HG02943 (cell line): Measurements from ENCODE around the gene SEL1L.
"Not testable (repeated sequence)": the region's sequence is repeated elsewhere in the genome, so short reads cannot be mapped to it uniquely, and the experiment has no call there.

Experiments used
- ATAC-seq: cut with Tn5 transposase; IDR thresholded peaks from one replicate; pipeline ENCODE4 v1.9.1; 2021; ENCODE audit warnings: mild to moderate bottlenecking, low read depth, moderate library complexity; ENCODE audit not compliant: unreplicated experiment

SEL1L gene

GRCh38 chr14:81533212-81533535 lies 479 bp downstream of the SEL1L start:
- ATAC-seq = no peak

- ATAC-seq = no peak
These were observed 4.3 kb downstream of the SEL1L start for GRCh38 chr14:81529391-81529790.

GRCh38 chr14:81525129-81525528 lies 8.5 kb downstream of the SEL1L start:
- no peak for ATAC-seq

GRCh38 chr14:81523616-81524015 lies 10.0 kb downstream of the SEL1L start:
- ATAC-seq = no peak

DNA sequence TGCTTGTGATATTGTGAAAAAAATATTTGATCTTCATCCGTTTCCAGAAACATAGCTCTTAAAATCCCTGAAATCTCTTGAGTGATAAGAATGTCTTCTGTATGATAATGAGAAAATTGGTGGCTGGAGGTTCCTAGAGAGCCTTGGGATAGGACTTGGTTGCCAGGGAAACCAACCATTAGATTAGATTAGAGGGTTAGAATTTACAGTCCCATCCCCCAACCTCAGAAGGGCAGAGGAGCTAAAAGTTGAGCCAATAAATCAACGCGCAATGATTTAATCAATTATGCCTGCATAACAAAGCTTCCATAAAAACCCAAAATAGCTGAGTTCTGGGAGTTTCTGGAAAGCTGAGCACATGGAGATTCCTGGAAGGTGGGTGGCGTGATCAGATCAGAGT lies 10.6 kb downstream of the SEL1L start:
- no peak for ATAC-seq

DNA sequence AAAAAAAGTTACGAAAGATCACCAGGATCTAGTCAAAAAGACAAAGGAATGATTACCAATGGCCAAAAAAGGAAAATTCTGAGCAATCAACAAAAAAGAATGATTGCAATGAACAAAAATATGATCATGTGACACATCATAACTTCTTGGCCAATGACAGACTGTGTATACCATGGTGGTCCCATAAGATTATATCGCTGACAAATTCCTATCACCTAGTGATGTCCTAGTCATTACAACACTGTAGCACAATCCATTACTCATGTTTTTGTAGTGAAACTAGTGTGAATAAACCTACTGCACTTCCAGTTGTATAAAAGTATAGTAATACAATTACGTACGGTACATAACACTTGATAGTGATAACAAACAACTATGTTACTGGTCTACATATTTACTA lies 12.3 kb downstream of the SEL1L start:
- no peak for ATAC-seq

- peak; percentile 72 for ATAC-seq
These were observed 14.2 kb downstream of the SEL1L start for GRCh38 chr14:81519200-81520011.

DNA sequence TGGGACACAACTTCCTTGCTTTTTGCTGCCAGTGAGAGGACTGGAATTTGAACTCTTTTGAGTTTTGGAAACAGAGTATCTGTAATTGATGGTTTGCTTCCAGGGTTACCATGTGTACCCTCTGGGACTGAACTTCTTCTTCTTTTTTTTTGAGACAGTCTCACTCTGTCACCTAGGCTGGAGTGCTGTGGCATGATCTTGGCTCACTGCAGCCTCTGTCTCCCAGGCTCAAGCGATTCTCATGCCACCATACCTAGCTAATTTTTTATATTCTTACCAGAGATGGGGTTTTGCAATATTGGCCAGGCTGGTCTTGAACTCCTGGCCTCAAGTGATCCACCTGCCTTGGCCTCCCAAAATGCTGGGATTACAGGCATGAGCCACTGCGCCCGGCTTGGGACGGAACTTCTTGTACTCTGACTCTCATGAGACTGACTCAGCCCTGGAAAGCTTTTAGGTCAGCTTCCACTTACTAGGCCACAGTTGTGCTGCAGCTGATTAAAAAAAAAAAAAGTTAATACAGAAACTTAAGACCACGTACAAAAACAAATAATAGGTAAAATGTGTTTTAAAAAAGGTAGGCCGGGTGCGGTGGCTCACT lies 15.8 kb downstream of the SEL1L start:
- ATAC-seq = no peak

GRCh38 chr14:81516986-81517797 lies 16.5 kb downstream of the SEL1L start:
- ATAC-seq = no peak

GRCh38 chr14:81515927-81516326 lies 17.7 kb downstream of the SEL1L start:
- not testable (repeated sequence) for ATAC-seq

DNA sequence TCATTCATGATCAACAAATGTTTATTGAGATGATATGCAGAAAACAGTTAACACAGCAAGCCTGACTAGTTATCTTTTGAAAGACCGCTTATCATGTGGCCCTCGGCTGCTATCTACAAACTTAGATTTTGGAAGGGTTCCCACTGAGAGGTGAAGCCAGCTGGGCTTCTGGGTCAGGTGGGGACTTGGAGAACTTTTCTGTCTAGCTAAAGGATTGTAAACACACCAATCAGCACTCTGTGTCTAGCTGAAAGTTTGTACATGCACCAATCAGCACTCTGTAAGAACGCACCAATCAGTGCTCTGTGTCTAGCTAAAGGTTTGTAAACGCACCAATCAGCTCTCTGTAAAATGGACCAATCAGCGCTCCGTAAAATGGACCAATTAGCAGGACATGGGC lies 20.8 kb downstream of the SEL1L start:
- ATAC-seq = not testable (repeated sequence)

DNA sequence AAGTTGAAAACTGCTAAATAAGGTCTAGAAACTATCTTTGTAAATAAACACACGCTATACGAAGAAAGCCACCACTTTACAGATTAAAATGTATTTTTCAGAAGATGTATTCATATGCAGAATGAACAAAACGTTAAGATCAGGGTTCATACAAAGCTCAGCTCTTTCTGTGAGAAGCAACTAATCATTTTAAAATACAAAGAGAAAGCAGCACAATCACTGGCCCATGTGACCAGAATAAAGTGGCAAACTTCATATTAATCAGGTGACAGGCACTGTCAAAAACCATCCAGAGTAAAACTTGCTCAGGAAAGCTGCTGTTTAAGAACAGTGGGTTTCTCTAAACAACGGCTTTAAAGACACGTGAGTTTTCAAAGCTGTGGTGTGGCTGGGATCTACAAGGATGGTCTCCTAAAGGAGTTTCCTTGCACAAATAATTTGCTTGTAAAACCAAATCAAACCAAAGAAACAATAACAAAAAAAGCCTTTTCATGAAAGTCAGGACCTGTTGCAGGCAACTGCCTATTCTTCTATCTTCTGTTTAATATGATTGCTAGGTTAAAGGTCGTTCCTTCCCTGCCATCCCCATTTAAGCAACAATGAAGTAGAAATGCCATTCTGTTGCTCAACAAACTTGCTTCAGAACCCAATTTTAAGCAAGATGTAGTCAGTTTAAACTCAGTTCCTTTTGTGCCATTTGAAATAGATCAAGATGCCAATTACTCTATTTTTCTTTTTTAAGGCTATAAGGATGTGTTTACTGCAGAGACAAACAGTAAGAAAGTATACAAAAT lies 22.3 kb downstream of the SEL1L start:
- no peak for ATAC-seq

GRCh38 chr14:81509838-81510452 lies 23.7 kb downstream of the SEL1L start:
- no peak for ATAC-seq

DNA sequence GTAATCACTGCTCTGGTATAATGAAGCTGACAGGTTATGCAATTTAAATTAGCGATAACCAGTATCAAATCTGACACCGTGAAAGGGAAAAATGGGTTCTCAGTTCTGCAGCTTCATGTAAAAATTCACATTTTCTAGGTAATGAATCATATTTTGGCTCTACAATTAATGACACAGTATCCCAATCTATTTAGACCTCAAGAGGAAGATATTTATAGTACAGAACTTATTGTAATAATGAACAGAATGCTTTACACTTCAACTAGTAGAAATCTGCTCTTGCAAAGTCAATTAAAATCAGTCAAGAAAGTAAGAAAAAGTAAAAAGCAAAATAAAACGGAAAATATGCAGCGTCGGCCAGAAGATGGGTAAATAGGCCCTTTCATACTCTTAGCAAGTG lies 24.3 kb downstream of the SEL1L start:
- ATAC-seq = no peak

- no peak for ATAC-seq
These were observed 27.2 kb downstream of the SEL1L start for GRCh38 chr14:81506487-81506886.

DNA sequence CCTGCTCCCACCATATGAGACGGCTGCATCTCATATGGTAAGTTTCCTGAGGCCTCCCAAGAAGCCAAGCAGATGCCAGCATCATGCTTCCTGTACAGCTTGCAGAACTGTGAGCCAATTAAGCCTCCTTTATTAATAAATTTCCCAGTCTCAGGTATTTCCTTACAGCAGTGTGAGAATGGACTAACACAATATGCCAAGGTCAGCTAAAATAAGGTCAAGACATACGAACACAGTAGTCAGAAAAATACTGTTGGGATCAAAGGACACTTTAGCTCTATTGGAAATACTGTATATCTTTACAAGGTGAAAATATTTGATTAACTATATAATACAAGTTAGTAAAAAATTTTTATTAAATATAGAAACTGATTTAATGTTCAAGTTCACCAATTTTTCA lies 28.8 kb downstream of the SEL1L start:
- no peak for ATAC-seq

- no peak for ATAC-seq
These were observed 47.9 kb downstream of the SEL1L start for GRCh38 chr14:81485781-81486180.

- ATAC-seq = peak; percentile 97
These were observed 48.3 kb downstream of the SEL1L start for GRCh38 chr14:81485372-81485771.

DNA sequence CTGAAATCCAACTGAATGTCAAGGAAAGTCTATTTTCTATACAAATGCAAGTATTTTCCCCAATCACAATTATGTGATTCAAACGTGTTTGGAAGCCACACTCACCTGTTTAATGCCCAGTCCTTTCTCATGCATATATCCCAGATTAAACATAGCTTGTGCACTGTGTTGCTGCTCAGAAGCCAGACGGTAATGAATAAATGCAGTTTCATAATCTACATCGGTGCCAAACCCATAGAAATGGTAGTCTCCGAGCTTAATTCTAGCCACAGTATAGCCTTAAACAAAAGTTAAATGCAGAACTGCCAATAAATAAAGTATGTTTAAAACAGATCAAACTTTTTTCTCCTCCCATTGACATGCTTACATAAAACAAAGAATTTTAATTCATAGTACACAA lies 49.5 kb downstream of the SEL1L start:
- no peak for ATAC-seq

GRCh38 chr14:81480741-81481140 lies 52.9 kb downstream of the SEL1L start:
- no peak for ATAC-seq
